HepG2 (cell line): Measurements from ENCODE around the gene LY6G5B. TPM values are rescaled to one million over a fixed set of nuclear protein-coding genes. Genes with fewer than 3 reads are reported as not detected.

Experiments
- ADNP ChIP-seq: sonication (generic); formaldehyde crosslinking; IDR thresholded peaks from 2 replicates; pipeline ENCODE4 v1.4.0; 2020; ENCODE audit warnings: missing genetic modification reagents
- AGO1 ChIP-seq: fragments of 200-400 bp; formaldehyde crosslinking; IDR thresholded peaks from 2 replicates; pipeline ENCODE4 v1.6.1; 2017; ENCODE audit warnings: mild to moderate bottlenecking, low read depth, low read length, moderate library complexity; ENCODE audit not compliant: poor library complexity, severe bottlenecking
- HOXA9 ChIP-seq: sonication (generic); formaldehyde crosslinking; IDR thresholded peaks from 2 replicates; pipeline ENCODE4 v1.8.1; 2022; ENCODE audit warnings: missing genetic modification reagents, mild to moderate bottlenecking, moderate library complexity, borderline replicate concordance
- JUNB ChIP-seq: sonication (generic); formaldehyde crosslinking; IDR thresholded peaks from 2 replicates; pipeline ENCODE4 v1.8.0; 2022; ENCODE audit warnings: missing genetic modification reagents, mild to moderate bottlenecking, borderline replicate concordance
- KAT8 ChIP-seq: IDR thresholded peaks from 2 replicates; pipeline ENCODE4 v1.6.1; 2016; ENCODE audit warnings: missing genetic modification reagents, missing compliant biosample characterization
- KDM1A ChIP-seq: IDR thresholded peaks from 2 replicates; pipeline ENCODE4 v1.6.1; 2016; ENCODE audit warnings: missing compliant biosample characterization
- PAWR ChIP-seq: sonication (generic); formaldehyde crosslinking; IDR thresholded peaks from 2 replicates; pipeline ENCODE4 v1.4.0; 2020; ENCODE audit warnings: missing genetic modification reagents, mild to moderate bottlenecking, borderline replicate concordance
- RBFOX2 ChIP-seq: fragments of 200-400 bp; formaldehyde crosslinking; IDR thresholded peaks from 2 replicates; pipeline ENCODE4 v1.6.1; 2017; ENCODE audit warnings: low read depth, mild to moderate bottlenecking, low read length
- RELA ChIP-seq: sonication (generic); formaldehyde crosslinking; IDR thresholded peaks from 2 replicates; pipeline ENCODE4 v1.4.0; 2020; ENCODE audit warnings: missing genetic modification reagents
- SIN3B ChIP-seq: fragments of 150-350 bp; IDR thresholded peaks from 2 replicates; pipeline ENCODE4 v1.6.1; 2014; ENCODE audit warnings: low read length
- TEAD3 ChIP-seq: optimal IDR thresholded peaks from 2 replicates; pipeline ENCODE3; 2016; ENCODE audit warnings: borderline replicate concordance
- XBP1 ChIP-seq: sonication (generic); formaldehyde crosslinking; IDR thresholded peaks from 2 replicates; pipeline ENCODE4 v1.5.0; 2020; ENCODE audit warnings: missing genetic modification reagents
- YEATS4 ChIP-seq: sonication (generic); formaldehyde crosslinking; IDR thresholded peaks from 2 replicates; pipeline ENCODE4 v1.4.0; 2020; ENCODE audit warnings: missing genetic modification reagents, borderline replicate concordance
- ZMYM4 ChIP-seq: sonication (generic); formaldehyde crosslinking; IDR thresholded peaks from 2 replicates; pipeline ENCODE4 v1.8.1; 2023; ENCODE audit warnings: mild to moderate bottlenecking, missing genetic modification reagents
- ZNF101 ChIP-seq: sonication (generic); formaldehyde crosslinking; IDR thresholded peaks from 2 replicates; pipeline ENCODE4 v1.4.0; 2020; ENCODE audit warnings: mild to moderate bottlenecking, low read depth, missing genetic modification reagents, borderline replicate concordance
- polyA plus RNA-seq, 8 experiments: library from polyadenylated mRNA; depleted of rRNA in 3 of 8; stranded (reverse) in 7 of 8; unstranded in 1 of 8; fragments of >200 nt; fragmentation: Illumina TruSeq in 4 of 8; extraction: Trizol in 4 of 8; gene quantifications; 2 replicates each; pipeline versions ENCODE4 v1.2.1 to v1.2.3, GENCODE V29; 2011 to 2016; ENCODE audit warnings: low read depth in 4 of 8, missing spikeins in 1 of 8, mixed read lengths in 1 of 8; ENCODE audit not compliant: insufficient read depth in 1 of 8
- total RNA-seq, 5 experiments: library from RNA; depleted of rRNA; stranded (reverse); fragments of >200 nt; fragmentation: Illumina TruSeq; extraction: Trizol; gene quantifications; 2 replicates each; pipeline ENCODE4 v1.2.3, GENCODE V29; 2016; ENCODE audit warnings: low read depth in 1 of 5
- TF ChIP-seq, protein P1 (sequence below): sonication (generic); formaldehyde crosslinking; IDR thresholded peaks from 2 replicates; pipeline ENCODE4 v1.4.0; 2020; ENCODE audit warnings: missing genetic modification reagents, low read depth, mild to moderate bottlenecking, borderline replicate concordance
- TF ChIP-seq, protein P2 (sequence below): fragments of 450-650 bp; IDR thresholded peaks from 2 replicates; pipeline ENCODE4 v1.6.1; 2016
- TF ChIP-seq, protein P3 (sequence below): sonication (generic); formaldehyde crosslinking; IDR thresholded peaks from 2 replicates; pipeline ENCODE4 v1.4.0; 2020; ENCODE audit warnings: mild to moderate bottlenecking, low read depth, missing genetic modification reagents
- TF ChIP-seq, protein P4 (sequence below): sonication (generic); formaldehyde crosslinking; IDR thresholded peaks from 2 replicates; pipeline ENCODE4 v1.5.1; 2020; ENCODE audit warnings: missing genetic modification reagents, mild to moderate bottlenecking, borderline replicate concordance
- TF ChIP-seq, protein P5 (sequence below): IDR thresholded peaks from 2 replicates; pipeline ENCODE4 v1.6.1; 2012; ENCODE audit warnings: low read depth, low read length, improper control_type of control experiment
- TF ChIP-seq, protein P6 (sequence below): IDR thresholded peaks from 2 replicates; pipeline ENCODE4 v1.6.1; 2018; ENCODE audit warnings: missing genetic modification reagents, mild to moderate bottlenecking, missing compliant biosample characterization

LY6G5B gene
- total and polyA plus RNA-seq, 2 of the 13 experiments (the other 11 are each of a cell fraction or from before 2014, with no cell fraction given) = 7.8 to 15.7 TPM

DNA sequence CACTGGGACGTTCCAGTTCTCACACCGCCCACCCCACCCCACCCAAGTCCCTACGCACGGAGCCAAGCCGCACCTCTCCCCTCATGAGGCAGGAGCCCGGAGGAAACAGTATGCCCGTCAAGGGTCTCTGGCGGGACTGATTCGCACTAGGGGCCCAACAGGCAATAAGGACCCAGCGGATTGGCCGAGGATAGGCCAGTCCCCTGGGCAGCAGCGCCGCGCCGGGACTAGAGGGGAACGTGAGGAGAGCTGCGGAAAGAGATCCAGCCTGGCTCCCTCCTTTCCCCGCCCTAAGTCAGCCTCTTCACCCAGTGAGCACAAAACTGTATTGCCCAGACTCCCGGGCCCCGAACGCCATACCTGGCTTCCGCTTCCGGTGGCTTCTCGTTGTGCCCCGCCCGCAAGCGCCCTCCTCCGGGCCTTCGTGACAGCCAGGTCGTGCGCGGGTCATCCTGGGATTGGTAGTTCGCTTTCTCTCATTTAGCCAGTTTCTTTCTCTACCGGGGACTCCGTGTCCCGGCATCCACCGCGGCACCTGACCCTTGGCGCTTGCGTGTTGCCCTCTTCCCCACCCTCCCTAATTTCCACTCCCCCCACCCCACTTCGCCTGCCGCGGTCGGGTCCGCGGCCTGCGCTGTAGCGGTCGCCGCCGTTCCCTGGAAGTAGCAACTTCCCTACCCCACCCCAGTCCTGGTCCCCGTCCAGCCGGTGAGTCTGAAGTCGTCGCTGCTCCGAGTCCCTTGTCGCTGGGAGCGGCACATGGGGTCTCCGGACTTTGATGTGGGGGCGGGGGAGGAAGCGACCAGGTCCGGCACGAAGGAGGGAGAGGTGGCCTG is 4.1 kb upstream of the LY6G5B start, which contains the start of gene CSNK2B (continued):
- TF ChIP-seq XBP1 (CRISPR knock-in tag) (peak; percentile 77; the same call in 1 of the 2 replicates), YEATS4 (CRISPR knock-in tag) (peak; percentile 88), SIN3B (peak; percentile 16; the same call in 1 of the 2 replicates), RELA (CRISPR knock-in tag) (no peak), ZNF101 (CRISPR knock-in tag) (no peak), TEAD3 (CRISPR knock-in tag) (no peak), KDM1A (CRISPR knock-in tag) (no peak), ADNP (CRISPR knock-in tag) (no peak), RBFOX2 (peak; percentile 94), HOXA9 (CRISPR knock-in tag) (no peak), ZMYM4 (CRISPR knock-in tag) (peak; percentile 46), KAT8 (peak; percentile 94), JUNB (no peak), AGO1 (peak; percentile 91), PAWR (0 out of 2 replicates have a peak, but pooled peaks have one; percentile 68)
- TF ChIP-seq, protein P1, sequence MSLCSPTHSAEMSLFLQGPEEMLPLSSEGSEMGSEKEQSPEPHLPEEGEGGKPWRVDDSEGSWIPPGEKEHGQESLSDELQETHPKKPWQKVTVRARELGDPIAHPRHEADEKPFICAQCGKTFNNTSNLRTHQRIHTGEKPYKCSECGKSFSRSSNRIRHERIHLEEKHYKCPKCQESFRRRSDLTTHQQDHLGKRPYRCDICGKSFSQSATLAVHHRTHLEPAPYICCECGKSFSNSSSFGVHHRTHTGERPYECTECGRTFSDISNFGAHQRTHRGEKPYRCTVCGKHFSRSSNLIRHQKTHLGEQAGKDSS (CRISPR knock-in tag) = peak; percentile 85
- TF ChIP-seq, protein P2, sequence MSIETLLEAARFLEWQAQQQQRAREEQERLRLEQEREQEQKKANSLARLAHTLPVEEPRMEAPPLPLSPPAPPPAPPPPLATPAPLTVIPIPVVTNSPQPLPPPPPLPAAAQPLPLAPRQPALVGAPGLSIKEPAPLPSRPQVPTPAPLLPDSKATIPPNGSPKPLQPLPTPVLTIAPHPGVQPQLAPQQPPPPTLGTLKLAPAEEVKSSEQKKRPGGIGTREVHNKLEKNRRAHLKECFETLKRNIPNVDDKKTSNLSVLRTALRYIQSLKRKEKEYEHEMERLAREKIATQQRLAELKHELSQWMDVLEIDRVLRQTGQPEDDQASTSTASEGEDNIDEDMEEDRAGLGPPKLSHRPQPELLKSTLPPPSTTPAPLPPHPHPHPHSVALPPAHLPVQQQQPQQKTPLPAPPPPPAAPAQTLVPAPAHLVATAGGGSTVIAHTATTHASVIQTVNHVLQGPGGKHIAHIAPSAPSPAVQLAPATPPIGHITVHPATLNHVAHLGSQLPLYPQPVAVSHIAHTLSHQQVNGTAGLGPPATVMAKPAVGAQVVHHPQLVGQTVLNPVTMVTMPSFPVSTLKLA = peak; percentile 62
- TF ChIP-seq, protein P3, sequence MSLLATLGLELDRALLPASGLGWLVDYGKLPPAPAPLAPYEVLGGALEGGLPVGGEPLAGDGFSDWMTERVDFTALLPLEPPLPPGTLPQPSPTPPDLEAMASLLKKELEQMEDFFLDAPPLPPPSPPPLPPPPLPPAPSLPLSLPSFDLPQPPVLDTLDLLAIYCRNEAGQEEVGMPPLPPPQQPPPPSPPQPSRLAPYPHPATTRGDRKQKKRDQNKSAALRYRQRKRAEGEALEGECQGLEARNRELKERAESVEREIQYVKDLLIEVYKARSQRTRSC (CRISPR knock-in tag) = no peak
- TF ChIP-seq, protein P4, sequence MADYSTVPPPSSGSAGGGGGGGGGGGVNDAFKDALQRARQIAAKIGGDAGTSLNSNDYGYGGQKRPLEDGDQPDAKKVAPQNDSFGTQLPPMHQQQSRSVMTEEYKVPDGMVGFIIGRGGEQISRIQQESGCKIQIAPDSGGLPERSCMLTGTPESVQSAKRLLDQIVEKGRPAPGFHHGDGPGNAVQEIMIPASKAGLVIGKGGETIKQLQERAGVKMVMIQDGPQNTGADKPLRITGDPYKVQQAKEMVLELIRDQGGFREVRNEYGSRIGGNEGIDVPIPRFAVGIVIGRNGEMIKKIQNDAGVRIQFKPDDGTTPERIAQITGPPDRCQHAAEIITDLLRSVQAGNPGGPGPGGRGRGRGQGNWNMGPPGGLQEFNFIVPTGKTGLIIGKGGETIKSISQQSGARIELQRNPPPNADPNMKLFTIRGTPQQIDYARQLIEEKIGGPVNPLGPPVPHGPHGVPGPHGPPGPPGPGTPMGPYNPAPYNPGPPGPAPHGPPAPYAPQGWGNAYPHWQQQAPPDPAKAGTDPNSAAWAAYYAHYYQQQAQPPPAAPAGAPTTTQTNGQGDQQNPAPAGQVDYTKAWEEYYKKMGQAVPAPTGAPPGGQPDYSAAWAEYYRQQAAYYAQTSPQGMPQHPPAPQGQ (CRISPR knock-in tag) = no peak
- TF ChIP-seq, protein P5, sequence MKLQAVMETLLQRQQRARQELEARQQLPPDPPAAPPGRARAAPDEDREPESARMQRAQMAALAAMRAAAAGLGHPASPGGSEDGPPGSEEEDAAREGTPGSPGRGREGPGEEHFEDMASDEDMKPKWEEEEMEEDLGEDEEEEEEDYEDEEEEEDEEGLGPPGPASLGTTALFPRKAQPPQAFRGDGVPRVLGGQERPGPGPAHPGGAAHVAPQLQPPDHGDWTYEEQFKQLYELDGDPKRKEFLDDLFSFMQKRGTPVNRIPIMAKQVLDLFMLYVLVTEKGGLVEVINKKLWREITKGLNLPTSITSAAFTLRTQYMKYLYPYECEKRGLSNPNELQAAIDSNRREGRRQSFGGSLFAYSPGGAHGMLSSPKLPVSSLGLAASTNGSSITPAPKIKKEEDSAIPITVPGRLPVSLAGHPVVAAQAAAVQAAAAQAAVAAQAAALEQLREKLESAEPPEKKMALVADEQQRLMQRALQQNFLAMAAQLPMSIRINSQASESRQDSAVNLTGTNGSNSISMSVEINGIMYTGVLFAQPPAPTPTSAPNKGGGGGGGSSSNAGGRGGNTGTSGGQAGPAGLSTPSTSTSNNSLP = no peak; the same call in 1 of the 2 replicates
- TF ChIP-seq, protein P6, sequence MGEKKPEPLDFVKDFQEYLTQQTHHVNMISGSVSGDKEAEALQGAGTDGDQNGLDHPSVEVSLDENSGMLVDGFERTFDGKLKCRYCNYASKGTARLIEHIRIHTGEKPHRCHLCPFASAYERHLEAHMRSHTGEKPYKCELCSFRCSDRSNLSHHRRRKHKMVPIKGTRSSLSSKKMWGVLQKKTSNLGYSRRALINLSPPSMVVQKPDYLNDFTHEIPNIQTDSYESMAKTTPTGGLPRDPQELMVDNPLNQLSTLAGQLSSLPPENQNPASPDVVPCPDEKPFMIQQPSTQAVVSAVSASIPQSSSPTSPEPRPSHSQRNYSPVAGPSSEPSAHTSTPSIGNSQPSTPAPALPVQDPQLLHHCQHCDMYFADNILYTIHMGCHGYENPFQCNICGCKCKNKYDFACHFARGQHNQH = 0 out of 2 replicates have a peak, but pooled peaks have one; percentile 52
